Spleen (tissue), 11 donors: Measurements from ENCODE around the gene AHNAK2. TPM values are rescaled to one million over a fixed set of nuclear protein-coding genes. Genes with fewer than 3 reads are reported as not detected.

Experiments
- DNase-seq: peaks from one replicate; pipeline ENCODE4 v3.0.0-alpha.2; 2020
- H3K27ac ChIP-seq, 8 donors: fragments of 200-600 bp; sonication (generic) in 7 of 8; 1 replicate in 4 of 8; 2 replicates in 4 of 8; pipeline versions ENCODE4 v1.5.0 to v1.8.0; 2016 to 2021; ENCODE audit warnings: inconsistent platforms in 4 of 8, mild to moderate bottlenecking in 4 of 8, moderate library complexity in 1 of 8
- H3K27me3 ChIP-seq, 7 donors: fragments of 200-600 bp; sonication (generic) in 6 of 7; replicated peaks in 1 of 7; 1 replicate in 4 of 7; 2 replicates in 3 of 7; pipeline versions ENCODE4 v1.5.0 to v1.8.0; 2016 to 2021; ENCODE audit warnings: inconsistent platforms in 3 of 7, mild to moderate bottlenecking in 1 of 7
- H3K36me3 ChIP-seq, 6 donors: fragments of 200-600 bp; sonication (generic) in 5 of 6; 1 replicate in 4 of 6; 2 replicates in 2 of 6; pipeline versions ENCODE4 v1.5.0 to v1.8.0; 2016 to 2021; ENCODE audit warnings: inconsistent platforms in 2 of 6
- H3K4me1 ChIP-seq, 6 donors: fragments of 200-600 bp; sonication (generic) in 5 of 6; 1 replicate in 3 of 6; 2 replicates in 3 of 6; pipeline versions ENCODE4 v1.5.0 to v1.8.0; 2016 to 2021; ENCODE audit warnings: inconsistent platforms in 3 of 6
- H3K4me3 ChIP-seq, 8 donors: fragments of 200-600 bp; sonication (generic) in 7 of 8; 1 replicate in 4 of 8; 2 replicates in 4 of 8; pipeline versions ENCODE4 v1.5.0 to v1.8.0; 2016 to 2021; ENCODE audit warnings: inconsistent platforms in 4 of 8, mild to moderate bottlenecking in 4 of 8, moderate library complexity in 2 of 8
- H3K9me3 ChIP-seq, 8 donors: fragments of 200-600 bp; sonication (generic) in 7 of 8; 1 replicate in 4 of 8; 2 replicates in 4 of 8; pipeline versions ENCODE4 v1.5.0 to v1.8.0; 2016 to 2021; ENCODE audit warnings: inconsistent platforms in 4 of 8
- CTCF ChIP-seq, 11 experiments: fragments of 200-600 bp in 7 of 11; fragments of 450-650 bp in 4 of 11; sonication (generic) in 4 of 11; IDR thresholded peaks in 8 of 11; conservative IDR thresholded peaks in 3 of 11; 1 replicate in 7 of 11; 2 replicates in 4 of 11; pipeline versions ENCODE4 v1.4.0 to v1.8.0; 2016 to 2021; ENCODE audit warnings: antibody characterized with exemption in 11 of 11, inconsistent platforms in 4 of 11, mild to moderate bottlenecking in 1 of 11
- POLR2A ChIP-seq, 3 donors: fragments of 450-650 bp; IDR thresholded peaks; one replicate each; pipeline ENCODE4 v1.5.1; 2017; ENCODE audit warnings: antibody characterized with exemption in 3 of 3, mild to moderate bottlenecking in 1 of 3
- POLR2AphosphoS5 ChIP-seq, 3 donors: sonication (generic); formaldehyde crosslinking; IDR thresholded peaks; one replicate each; pipeline ENCODE4 v1.5.1; 2017; ENCODE audit warnings: antibody characterized with exemption in 3 of 3
- WGBS, 5 donors: extraction: QIAGEN DNeasy Blood & Tissue Kit in 3 of 5; methylation state at CpG; one replicate each; pipeline versions ENCODE4 v1.1.5 to v1.1.7; 2013 to 2018; 5-methylcytosine and 5-hydroxymethylcytosine counted together
- intact Hi-C: fragments of 100-400 bp; cut with DNase I; formaldehyde crosslinking; loops from one replicate; pipeline ENCODE4 v1.15.0; 2023; ENCODE audit warnings: low total_unique reads
- polyA plus RNA-seq, 3 donors: library from polyadenylated mRNA; stranded (reverse); fragments of 200-250 nt; gene quantifications; one replicate each; pipeline ENCODE4 v1.2.1, GENCODE V29; 2013
- total RNA-seq, 7 donors: library from RNA; depleted of rRNA in 3 of 7; stranded (reverse); fragments of >200 nt in 3 of 7; fragmentation: NEBNext Ultra II Directional in 4 of 7; extraction: Animal tissue kit (Norgen Biotek cat#: 25700) in 4 of 7; gene quantifications; one replicate each; pipeline versions ENCODE4 v1.1.0 to v1.2.1, GENCODE V29; 2016 to 2021
- donor health status: healthy with polysubstance abuse.
- donor health status: DM: no; HTN: no; CAD: no; lungs with moderate emphysema.
- donor health status: DM: no; HTN: no; CAD: no.
- donor health status: Bipolar disorder and iron deficiency.
- donor health status: healthy.
- donor health status: DM: no; HTN: no; CAD: no.
- donor health status: DM: yes; HTN: yes; CAD: no.

The AHNAK2 gene
- total and polyA plus RNA-seq, 10 donors, result 0.26 to 1.3 (median 0.71) TPM

- intact Hi-C loops, result no loop called here
- Histone ChIP-seq H3K9me3 (no peaks in the 10 kb centered on the region), H3K4me1 (no peaks in the 10 kb centered on the region), H3K27me3 (peaks cover 0 to 29% (median 14%) of the 10 kb centered on the region in 7 donors), H3K27ac (no peak overlapping the region), H3K36me3 (no peaks in the 10 kb centered on the region), H3K4me3 (no peak overlapping the region)
- peak; percentile 51 for DNase-seq
- no peak for TF ChIP-seq POLR2A (IDR thresholded peaks at IDR 0.05)
- no peak for TF ChIP-seq POLR2AphosphoS5 (IDR thresholded peaks at IDR 0.05)
- no peak for TF ChIP-seq CTCF (IDR thresholded peaks at IDR 0.05 in 8 of 11, conservative IDR thresholded peaks at IDR 0.05 in 3 of 11)
- 75 to 81% (median 78%) methylated on average over 22 to 25 of the region's 25 CpGs for WGBS, 5 donors
These were observed 20.7 kb downstream of the AHNAK2 start for GRCh38 chr14:104957146-104958113.

GRCh38 chr14:104956290-104956890, 21.8 kb downstream of the AHNAK2 start:
- Histone ChIP-seq H3K27me3 (peaks cover 0 to 29% (median 14%) of the 10 kb centered on the region in 7 donors), H3K4me1 (no peaks in the 10 kb centered on the region), H3K4me3 (no peak overlapping the region), H3K27ac (no peak overlapping the region), H3K36me3 (no peaks in the 10 kb centered on the region), H3K9me3 (no peaks in the 10 kb centered on the region)
- WGBS, 5 donors, result 82 to 87% (median 87%) methylated on average over 12 to 14 of the region's 14 CpGs
- peak; percentile 45 for DNase-seq
- TF ChIP-seq POLR2AphosphoS5 (IDR thresholded peaks at IDR 0.05) (no peak), CTCF (IDR thresholded peaks at IDR 0.05 in 8 of 11, conservative IDR thresholded peaks at IDR 0.05 in 3 of 11) (no peak), POLR2A (IDR thresholded peaks at IDR 0.05) (no peak)
- intact Hi-C loops, result no loop called here

GRCh38 chr14:104955396-104955770, 22.8 kb downstream of the AHNAK2 start:
- Histone ChIP-seq H3K4me3 (no peak overlapping the region), H3K4me1 (no peaks in the 10 kb centered on the region), H3K27me3 (peaks cover 0 to 29% (median 14%) of the 10 kb centered on the region in 7 donors), H3K27ac (no peak overlapping the region), H3K9me3 (no peaks in the 10 kb centered on the region), H3K36me3 (no peaks in the 10 kb centered on the region)
- DNase-seq, result no peak
- no peak for TF ChIP-seq POLR2A (IDR thresholded peaks at IDR 0.05)
- no peak for TF ChIP-seq CTCF (IDR thresholded peaks at IDR 0.05 in 8 of 11, conservative IDR thresholded peaks at IDR 0.05 in 3 of 11)
- no peak for TF ChIP-seq POLR2AphosphoS5 (IDR thresholded peaks at IDR 0.05)
- intact Hi-C loops, result no loop called here
- WGBS, 5 donors, result 81 to 96% (median 86%) methylated on average over 3 of the region's 3 CpGs
